ENCODE results near the gene MACROH2A2.

GRCh38 chr10:70137135-70137534 is 84.5 kb downstream of the MACROH2A2 start:
- TF ChIP-seq POLR2A (IDR thresholded peaks at IDR 0.05; ENCODE audit: extremely low read depth, insufficient read length) = no peak
- TF ChIP-seq, protein P1, sequence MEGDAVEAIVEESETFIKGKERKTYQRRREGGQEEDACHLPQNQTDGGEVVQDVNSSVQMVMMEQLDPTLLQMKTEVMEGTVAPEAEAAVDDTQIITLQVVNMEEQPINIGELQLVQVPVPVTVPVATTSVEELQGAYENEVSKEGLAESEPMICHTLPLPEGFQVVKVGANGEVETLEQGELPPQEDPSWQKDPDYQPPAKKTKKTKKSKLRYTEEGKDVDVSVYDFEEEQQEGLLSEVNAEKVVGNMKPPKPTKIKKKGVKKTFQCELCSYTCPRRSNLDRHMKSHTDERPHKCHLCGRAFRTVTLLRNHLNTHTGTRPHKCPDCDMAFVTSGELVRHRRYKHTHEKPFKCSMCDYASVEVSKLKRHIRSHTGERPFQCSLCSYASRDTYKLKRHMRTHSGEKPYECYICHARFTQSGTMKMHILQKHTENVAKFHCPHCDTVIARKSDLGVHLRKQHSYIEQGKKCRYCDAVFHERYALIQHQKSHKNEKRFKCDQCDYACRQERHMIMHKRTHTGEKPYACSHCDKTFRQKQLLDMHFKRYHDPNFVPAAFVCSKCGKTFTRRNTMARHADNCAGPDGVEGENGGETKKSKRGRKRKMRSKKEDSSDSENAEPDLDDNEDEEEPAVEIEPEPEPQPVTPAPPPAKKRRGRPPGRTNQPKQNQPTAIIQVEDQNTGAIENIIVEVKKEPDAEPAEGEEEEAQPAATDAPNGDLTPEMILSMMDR (IDR thresholded peaks at IDR 0.05; ENCODE audit: low read depth, low read length) = no peak
